GM12891 (cell line): ENCODE results near the gene JADE2.

Experiments
- PAX5 ChIP-seq: IDR thresholded peaks from 2 replicates; pipeline ENCODE4 v1.6.1; 2011; ENCODE audit warnings: low read length, moderate library complexity, mild to moderate bottlenecking; ENCODE audit not compliant: insufficient read depth, severe bottlenecking
- POLR2A ChIP-seq: IDR thresholded peaks from 2 replicates; pipeline ENCODE4 v1.6.1; 2011; ENCODE audit warnings: low read depth, low read length, control low read depth
- POLR2AphosphoS5 ChIP-seq: IDR thresholded peaks from 2 replicates; pipeline ENCODE4 v1.6.1; 2011; ENCODE audit warnings: low read depth, low read length, control low read depth
- POU2F2 ChIP-seq: IDR thresholded peaks from 2 replicates; pipeline ENCODE4 v1.6.1; 2011; ENCODE audit warnings: low read depth, mild to moderate bottlenecking, control low read depth, low read length, moderate library complexity
- SPI1 ChIP-seq: IDR thresholded peaks from 2 replicates; pipeline ENCODE4 v1.6.1; 2011; ENCODE audit warnings: low read depth, low read length, control low read depth
- TAF1 ChIP-seq: IDR thresholded peaks from 2 replicates; pipeline ENCODE4 v1.6.1; 2011; ENCODE audit warnings: low read depth, low read length, control low read depth

DNA sequence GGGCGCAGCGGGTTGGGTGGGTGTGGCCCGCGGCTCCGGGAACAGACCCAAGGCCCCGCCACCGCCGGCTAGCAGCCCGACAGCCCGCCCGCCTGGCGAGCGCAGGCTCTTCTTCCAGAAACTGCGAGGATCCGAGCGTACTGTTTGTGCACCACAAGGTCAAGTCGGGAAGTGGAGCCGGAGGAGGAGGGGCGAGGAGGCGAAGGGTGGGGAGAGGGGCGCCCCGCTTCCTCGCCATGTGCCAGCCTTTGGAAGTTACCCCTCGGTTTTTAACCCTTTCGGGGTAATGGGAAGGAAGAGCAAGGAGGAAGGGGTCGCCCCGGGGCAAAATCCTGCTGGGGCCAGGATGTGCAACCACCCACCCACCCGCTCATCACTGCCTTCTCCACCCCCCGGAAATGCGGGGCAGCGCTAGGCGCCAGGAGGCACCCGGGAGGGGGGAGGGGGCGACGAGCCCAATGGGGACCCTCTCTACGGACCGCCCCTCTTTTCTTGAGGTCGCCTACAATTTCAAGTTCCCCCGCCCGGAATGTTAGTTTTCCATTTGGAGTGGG is 1.1 kb upstream of the JADE2 start:
- TF ChIP-seq POLR2A (0 out of 2 replicates have a peak, but pooled peaks have one; percentile 15), POLR2AphosphoS5 (peak; percentile 34; the same call in 1 of the 2 replicates), TAF1 (no peak), POU2F2 (no peak), SPI1 (no peak), PAX5 (no peak)
